Gastrocnemius medialis (tissue), 4 donors: ENCODE results near the gene SLC16A13.

Experiments
- POLR2A ChIP-seq, 2 donors: fragments of 450-650 bp; IDR thresholded peaks; one replicate each; pipeline ENCODE4 v1.6.1; 2017; ENCODE audit warnings: antibody characterized with exemption in 2 of 2, mild to moderate bottlenecking in 2 of 2, moderate library complexity in 2 of 2
- TF ChIP-seq, protein P1 (sequence below), 5 experiments: fragments of 450-650 bp in 3 of 5; fragments of 200-600 bp in 2 of 5; sonication (generic) in 2 of 5; IDR thresholded peaks in 4 of 5; conservative IDR thresholded peaks in 1 of 5; 1 replicate in 4 of 5; 2 replicates in 1 of 5; pipeline ENCODE4 v1.5.1; 2016 to 2019; ENCODE audit warnings: antibody characterized with exemption in 5 of 5, mild to moderate bottlenecking in 3 of 5, moderate library complexity in 3 of 5

- TF ChIP-seq, protein P1, sequence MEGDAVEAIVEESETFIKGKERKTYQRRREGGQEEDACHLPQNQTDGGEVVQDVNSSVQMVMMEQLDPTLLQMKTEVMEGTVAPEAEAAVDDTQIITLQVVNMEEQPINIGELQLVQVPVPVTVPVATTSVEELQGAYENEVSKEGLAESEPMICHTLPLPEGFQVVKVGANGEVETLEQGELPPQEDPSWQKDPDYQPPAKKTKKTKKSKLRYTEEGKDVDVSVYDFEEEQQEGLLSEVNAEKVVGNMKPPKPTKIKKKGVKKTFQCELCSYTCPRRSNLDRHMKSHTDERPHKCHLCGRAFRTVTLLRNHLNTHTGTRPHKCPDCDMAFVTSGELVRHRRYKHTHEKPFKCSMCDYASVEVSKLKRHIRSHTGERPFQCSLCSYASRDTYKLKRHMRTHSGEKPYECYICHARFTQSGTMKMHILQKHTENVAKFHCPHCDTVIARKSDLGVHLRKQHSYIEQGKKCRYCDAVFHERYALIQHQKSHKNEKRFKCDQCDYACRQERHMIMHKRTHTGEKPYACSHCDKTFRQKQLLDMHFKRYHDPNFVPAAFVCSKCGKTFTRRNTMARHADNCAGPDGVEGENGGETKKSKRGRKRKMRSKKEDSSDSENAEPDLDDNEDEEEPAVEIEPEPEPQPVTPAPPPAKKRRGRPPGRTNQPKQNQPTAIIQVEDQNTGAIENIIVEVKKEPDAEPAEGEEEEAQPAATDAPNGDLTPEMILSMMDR (IDR thresholded peaks at IDR 0.05 in 4 of 5, conservative IDR thresholded peaks at IDR 0.05 in 1 of 5): no peak
- no peak for TF ChIP-seq POLR2A (IDR thresholded peaks at IDR 0.05)
These were observed 10.4 kb downstream of the SLC16A13 start for GRCh38 chr17:7046127-7046724.
